ENCODE data around the gene TRAPPC6A. TPM values are rescaled to one million over a fixed set of nuclear protein-coding genes. Genes with fewer than 3 reads are reported as not detected.

The TRAPPC6A gene
- total and polyA plus RNA-seq, 2 of the 4 experiments (the other 2 are of a cell fraction) = 4.1 to 13.4 TPM

- H2BK5ac ChIP-seq (ENCODE audit: low read depth, low read length, poor library complexity, severe bottlenecking) = no peak overlapping the region
- H3K9me1 ChIP-seq (ENCODE audit: insufficient read depth, low read length) = 0 out of 2 replicates have a peak, but pooled peaks cover 2% of the 10 kb centered on the region
- H3K23ac ChIP-seq (ENCODE audit: low read depth, low read length) = no peak overlapping the region
- dilution Hi-C loops (cut with HindIII; ENCODE audit: low sequenced_read_pairs, unreplicated experiment) = no loop called here
- intact Hi-C loops (cut with micrococcal nuclease) = no loop called here
- H4K20me1 ChIP-seq (ENCODE audit: insufficient read depth, low read length) = no peaks in the 10 kb centered on the region
- H3K14ac ChIP-seq (replicated peaks; ENCODE audit: low read depth, low read length) = no peak overlapping the region
- H3K9me3 ChIP-seq (ENCODE audit: control insufficient read depth, insufficient read depth, low read length) = no peaks in the 10 kb centered on the region
- no peak overlapping the region for H2BK120ac ChIP-seq (ENCODE audit: low read depth, low read length)
- no peak overlapping the region for H3K56ac ChIP-seq (ENCODE audit: extremely low read depth, insufficient read depth, low read length)
- H4K8ac ChIP-seq (ENCODE audit: low read depth in 2 of 2, low read length in 2 of 2) = no peak overlapping the region
- in situ Hi-C loops (cut with MboI; ENCODE audit: low sequenced_read_pairs) = no loop called here
- H2AK5ac ChIP-seq (ENCODE audit: low read depth, low read length) = no peak overlapping the region
- no peak overlapping the region for H2AK9ac ChIP-seq (replicated peaks; ENCODE audit: low read depth, low read length, poor library complexity)
- H4K5ac ChIP-seq (ENCODE audit: low read depth, low read length) = no peak overlapping the region
- H2BK15ac ChIP-seq (ENCODE audit: low read depth, low read length) = no peak overlapping the region
- H4K91ac ChIP-seq (ENCODE audit: insufficient read depth, low read depth, low read length) = no peak overlapping the region
- WGBS, 2 experiments (ENCODE audit: extremely low coverage in 2 of 2, insufficient read length in 1 of 2) = no CpG with 5 or more reads among the region's 6 CpGs
- CTCF ChIA-PET = no interaction called here
- H2BK20ac ChIP-seq (ENCODE audit: low read depth, low read length) = no peak overlapping the region
- no peaks in the 10 kb centered on the region for H3K27me3 ChIP-seq (ENCODE audit: control insufficient read depth, insufficient read depth, low read length)
- H3K4me1 ChIP-seq (ENCODE audit: control insufficient read depth, insufficient read depth, low read length) = no peaks in the 10 kb centered on the region
- H3K4me2 ChIP-seq (ENCODE audit: low read depth, low read length) = no peak overlapping the region
- no peak overlapping the region for H3K4ac ChIP-seq (ENCODE audit: low read depth, low read length)
- DNase-seq (peak; percentile 60), ATAC-seq (ENCODE audit: low read depth) (peak; percentile 74)
- H3K9ac ChIP-seq (ENCODE audit: low read depth, low read length) = no peak overlapping the region
- no peaks in the 10 kb centered on the region for H3K79me1 ChIP-seq (ENCODE audit: low read depth in 1 of 2, low read length in 2 of 2)
- H3K27ac ChIP-seq (ENCODE audit: insufficient read depth, low read length) = no peak overlapping the region
- no peaks in the 10 kb centered on the region for H3K36me3 ChIP-seq (ENCODE audit: control insufficient read depth, insufficient read depth, low read length)
- TF ChIP-seq ELK1 (IDR thresholded peaks at IDR 0.05; ENCODE audit: borderline replicate concordance, low read depth, low read length) (no peak), SMC3 (IDR thresholded peaks at IDR 0.05; ENCODE audit: low read depth, low read length) (no peak), MAFK (IDR thresholded peaks at IDR 0.05; ENCODE audit: low read depth, low read length) (0 out of 2 replicates have a peak, but pooled peaks have one; percentile 2), FOS (IDR thresholded peaks at IDR 0.05; ENCODE audit: low read depth, low read length) (0 out of 2 replicates have a peak, but pooled peaks have one; percentile 25), MXI1 (IDR thresholded peaks at IDR 0.05; ENCODE audit: borderline replicate concordance, low read depth, low read length) (no peak), NFE2L2 (IDR thresholded peaks at IDR 0.05; ENCODE audit: low read depth, low read length) (0 out of 2 replicates have a peak, but pooled peaks have one; percentile 20)
- H2AFZ ChIP-seq (replicated peaks; ENCODE audit: low read length, poor library complexity) = no peak overlapping the region
- H3K4me3 ChIP-seq (ENCODE audit: insufficient read depth, low read depth, low read length) = no peak overlapping the region
- H3K18ac ChIP-seq (ENCODE audit: low read depth, low read length) = no peak overlapping the region
- no TSS peak for BruUV-seq (replicated peaks)
- POLR2A ChIA-PET (ENCODE audit: unreplicated experiment) = no interaction called here
These were observed 17.7 kb upstream of the TRAPPC6A start for GRCh38 chr19:45195764-45196163.

All from IMR-90 (cell line).